HCT116 (cell line): ENCODE results near the gene YKT6. TPM values are rescaled to one million over a fixed set of nuclear protein-coding genes. Genes with fewer than 3 reads are reported as not detected.

Experiments used
- ATAC-seq: fragments of 200-7000 bp; cut with Tn5 transposase; 2 replicates; pipeline ENCODE4 v1.9.1; 2020; ENCODE audit warnings: mild to moderate bottlenecking, moderate library complexity
- BruUV-seq: library from RNA; stranded (reverse); fragments of 400-500 nt; replicated peaks from 2 replicates; lab custom pipeline; 2021; lab: Mats Ljungman, UMichigan
- CTCF ChIA-PET: fragments of 300-600 bp; sonication (Branson Sonifier 250); formaldehyde crosslinking; loops from one replicate; lab custom pipeline; 2021; ENCODE audit warnings: antibody characterized with exemption; lab: Charles Lee
- POLR2A ChIA-PET: fragments of 300-600, 350-600 bp; sonication (Branson Sonifier 250); formaldehyde crosslinking; loops from one replicate; lab custom pipeline; 2021; ENCODE audit warnings: antibody characterized with exemption; lab: Charles Lee
- RAD21 ChIA-PET, 2 experiments: fragments of 300-600 bp; sonication (Branson Sonifier 250); formaldehyde crosslinking; loops; one replicate each; lab custom pipeline; 2023; ENCODE audit warnings: low total read pairs in 2 of 2; ENCODE audit not compliant: uncharacterized antibody in 2 of 2, unreplicated experiment in 2 of 2, low non-redundant PET in 1 of 2; lab: Charles Lee
- DNase-seq: peaks from one replicate; pipeline ENCODE4 v3.0.0-alpha.2; 2010; ENCODE audit warnings: low read depth, low spot score
- H2AFZ ChIP-seq: fragments of 200-600 bp; shearing (Covaris generic), sonication (generic); 2 replicates; pipeline ENCODE4 v1.6.1; 2017; ENCODE audit warnings: low read depth, mixed run types, mixed read lengths, antibody characterized with exemption, low read length; ENCODE audit not compliant: poor library complexity, severe bottlenecking
- H3K27ac ChIP-seq: 2 replicates; pipeline ENCODE4 v1.5.1; 2012; ENCODE audit warnings: low read depth, low read length
- H3K27me3 ChIP-seq: fragments of 200-600 bp; sonication (generic); 2 replicates; pipeline ENCODE4 v1.6.1; 2016; ENCODE audit warnings: mixed run types, low read length, mixed read lengths; ENCODE audit not compliant: insufficient read depth
- H3K36me3 ChIP-seq, 2 experiments: fragments of 200-500 bp in 1 of 2; fragments of 200-600 bp in 1 of 2; sonication (Bioruptor generic) in 1 of 2; sonication (generic) in 1 of 2; 2 replicates each; pipeline versions ENCODE4 v1.5.1 to v1.6.1; 2014 to 2016; ENCODE audit warnings: low read length in 2 of 2, inconsistent platforms in 1 of 2, mixed read lengths in 1 of 2, mixed run types in 1 of 2; ENCODE audit not compliant: insufficient read depth in 2 of 2, control insufficient read depth in 1 of 2
- H3K4me1 ChIP-seq, 2 experiments: fragments of 200-600 bp in 1 of 2; sonication (generic) in 1 of 2; 2 replicates each; pipeline versions ENCODE4 v1.5.1 to v1.6.1; 2012 to 2017; ENCODE audit warnings: low read length in 2 of 2, inconsistent platforms in 1 of 2, mild to moderate bottlenecking in 1 of 2, mixed read lengths in 1 of 2, mixed run types in 1 of 2, moderate library complexity in 1 of 2; ENCODE audit not compliant: insufficient read depth in 2 of 2, control insufficient read depth in 1 of 2
- H3K4me2 ChIP-seq: fragments of 200-600 bp; sonication (generic); 2 replicates; pipeline ENCODE4 v1.6.1; 2017; ENCODE audit warnings: mixed run types, low read length, mixed read lengths
- H3K4me3 ChIP-seq, 2 experiments: fragments of 200-600 bp in 1 of 2; sonication (generic) in 1 of 2; replicated peaks in 1 of 2; 2 replicates each; pipeline ENCODE4 v1.5.1; 2011 to 2016; ENCODE audit warnings: low read length in 2 of 2, control low read depth in 1 of 2, low read depth in 1 of 2, mild to moderate bottlenecking in 1 of 2, mixed read lengths in 1 of 2, mixed run types in 1 of 2
- H3K79me2 ChIP-seq: fragments of 200-600 bp; sonication (generic); 2 replicates; pipeline ENCODE4 v1.6.1; 2017; ENCODE audit warnings: mild to moderate bottlenecking, mixed run types, low read length, moderate library complexity, mixed read lengths; ENCODE audit not compliant: insufficient read depth
- H3K9ac ChIP-seq: fragments of 200-600 bp; sonication (generic); 2 replicates; pipeline ENCODE4 v1.6.1; 2016; ENCODE audit warnings: low read length, mixed read lengths
- H3K9me2 ChIP-seq: fragments of 200-600 bp; sonication (generic), shearing (Covaris generic); 2 replicates; pipeline ENCODE4 v1.6.1; 2017; ENCODE audit warnings: mixed run types, mild to moderate bottlenecking, moderate library complexity; ENCODE audit not compliant: insufficient read depth
- H3K9me3 ChIP-seq, 2 experiments: fragments of 200-500 bp in 1 of 2; fragments of 200-600 bp in 1 of 2; sonication (Bioruptor generic) in 1 of 2; sonication (generic) in 1 of 2; 2 replicates each; pipeline ENCODE4 v1.6.1; 2014 to 2017; ENCODE audit warnings: low read length in 2 of 2, mixed read lengths in 2 of 2, inconsistent platforms in 1 of 2, low read depth in 1 of 2, mild to moderate bottlenecking in 1 of 2, mixed run types in 1 of 2, moderate library complexity in 1 of 2; ENCODE audit not compliant: control insufficient read depth in 1 of 2, insufficient read depth in 1 of 2
- H4K20me1 ChIP-seq: fragments of 200-600 bp; sonication (generic), shearing (Covaris generic); 2 replicates; pipeline ENCODE4 v1.6.1; 2017; ENCODE audit warnings: mixed run types, mild to moderate bottlenecking, moderate library complexity; ENCODE audit not compliant: insufficient read depth
- CBX3 ChIP-seq: IDR thresholded peaks from 2 replicates; pipeline ENCODE4 v1.6.1; 2012; ENCODE audit warnings: low read depth
- CTCF ChIP-seq, 3 experiments: fragments of 200-600 bp in 1 of 3; sonication (generic) in 1 of 3; IDR thresholded peaks in 2 of 3; conservative IDR thresholded peaks in 1 of 3; 2 replicates each; pipeline ENCODE4 v1.5.1; 2012 to 2017; ENCODE audit warnings: low read depth in 2 of 3, low read length in 2 of 3, antibody characterized with exemption in 1 of 3, borderline replicate concordance in 1 of 3, control low read depth in 1 of 3, mild to moderate bottlenecking in 1 of 3, mixed read lengths in 1 of 3, mixed run types in 1 of 3, moderate library complexity in 1 of 3; ENCODE audit not compliant: insufficient read depth in 1 of 3
- ELF1 ChIP-seq: IDR thresholded peaks from 2 replicates; pipeline ENCODE4 v1.6.1; 2012; ENCODE audit warnings: low read depth, borderline replicate concordance
- MAX ChIP-seq: IDR thresholded peaks from 2 replicates; pipeline ENCODE4 v1.6.1; 2012
- POLR2A ChIP-seq: IDR thresholded peaks from 2 replicates; pipeline ENCODE4 v1.7.0; 2011; ENCODE audit warnings: borderline replicate concordance; ENCODE audit not compliant: insufficient read depth, insufficient read length; ENCODE audit errors: extremely low read depth
- POLR2AphosphoS5 ChIP-seq: IDR thresholded peaks from 2 replicates; pipeline ENCODE4 v1.6.1; 2011; ENCODE audit warnings: mild to moderate bottlenecking, low read depth, low read length, moderate library complexity
- RAD21 ChIP-seq: IDR thresholded peaks from 2 replicates; pipeline ENCODE4 v1.6.1; 2012; ENCODE audit warnings: low read depth, mild to moderate bottlenecking
- REST ChIP-seq: IDR thresholded peaks from 2 replicates; pipeline ENCODE4 v1.6.1; 2012; ENCODE audit warnings: low read depth
- SIN3A ChIP-seq: IDR thresholded peaks from 2 replicates; pipeline ENCODE4 v1.6.1; 2012; ENCODE audit warnings: low read depth
- SP1 ChIP-seq: IDR thresholded peaks from 2 replicates; pipeline ENCODE4 v1.6.1; 2012; ENCODE audit warnings: low read depth
- TCF7L2 ChIP-seq: IDR thresholded peaks from 2 replicates; pipeline ENCODE4 v1.7.0; 2011; ENCODE audit warnings: borderline replicate concordance, inconsistent platforms; ENCODE audit not compliant: insufficient read depth, insufficient read length; ENCODE audit errors: extremely low read depth
- YY1 ChIP-seq: IDR thresholded peaks from 2 replicates; pipeline ENCODE4 v1.6.1; 2011; ENCODE audit warnings: low read length, low read depth, moderate library complexity, mild to moderate bottlenecking; ENCODE audit not compliant: insufficient replicate concordance; ENCODE audit errors: extremely low read depth
- ZBTB33 ChIP-seq: IDR thresholded peaks from 2 replicates; pipeline ENCODE4 v1.6.1; 2011; ENCODE audit warnings: mild to moderate bottlenecking, low read length, moderate library complexity; ENCODE audit not compliant: insufficient replicate concordance; ENCODE audit errors: extremely low read depth
- ZNF274 ChIP-seq: fragments of 200-500 bp; sonication (Bioruptor generic); IDR thresholded peaks from 2 replicates; pipeline ENCODE4 v1.6.1; 2014; ENCODE audit warnings: mild to moderate bottlenecking, low read depth, low read length, inconsistent platforms
- intact Hi-C: fragments of 100-400 bp; cut with micrococcal nuclease; formaldehyde crosslinking; loops from 2 replicates; pipeline ENCODE4 v1.10.0; 2022
- total RNA-seq: library from RNA; stranded (reverse); gene quantifications from one replicate; pipeline ENCODE4 v1.2.1, GENCODE V29; 2021; ENCODE audit not compliant: unreplicated experiment

YKT6 gene
- total RNA-seq, 1 experiment from 2014 or later, result 84.8 TPM

GRCh38 chr7:44187636-44188416, 13.0 kb upstream of the YKT6 start:
- DNase-seq, result no peak
- H2AFZ ChIP-seq, result no peak overlapping the region
- CTCF ChIA-PET, result no interaction called here
- H3K4me2 ChIP-seq, result no peak overlapping the region
- TF ChIP-seq MAX (no peak), REST (no peak), CTCF (IDR thresholded peaks at IDR 0.05 in 2 of 3, conservative IDR thresholded peaks at IDR 0.05 in 1 of 3; ENCODE audit: borderline replicate concordance in 1 of 3, insufficient read depth in 1 of 3, low read depth in 2 of 3, low read length in 2 of 3) (no peak), ZBTB33 (no peak), SIN3A (no peak), RAD21 (no peak), ELF1 (no peak), POLR2A (no peak), POLR2AphosphoS5 (no peak), CBX3 (no peak), SP1 (no peak), TCF7L2 (no peak), ZNF274 (no peak), YY1 (no peak)
- no TSS peak for BruUV-seq
- no peak overlapping the region for H3K4me3 ChIP-seq
- POLR2A ChIA-PET, result no interaction called here
- H3K9me3 ChIP-seq, result peaks cover 3 to 7% of the 10 kb centered on the region in 2 experiments; a peak in 2 of 4 replicates
- RAD21 ChIA-PET, result no interaction called here
- H3K79me2 ChIP-seq, result no peaks in the 10 kb centered on the region
- H3K9me2 ChIP-seq, result no peaks in the 10 kb centered on the region
- H3K27ac ChIP-seq, result no peak overlapping the region
- H3K4me1 ChIP-seq, result peaks cover 18 to 19% of the 10 kb centered on the region in 2 experiments
- no peak for ATAC-seq
- no peaks in the 10 kb centered on the region for H3K36me3 ChIP-seq
- no peak overlapping the region for H3K9ac ChIP-seq
- no peaks in the 10 kb centered on the region for H4K20me1 ChIP-seq
- intact Hi-C loops, result no loop called here
- no peaks in the 10 kb centered on the region for H3K27me3 ChIP-seq
